Gastroesophageal sphincter (tissue), 3 donors: ENCODE measurements around the gene STXBP1.

Source experiments
- CTCF ChIP-seq, 4 experiments: fragments of 200-600 bp in 2 of 4; fragments of 450-650 bp in 2 of 4; sonication (generic) in 1 of 4; IDR thresholded peaks; one replicate each; pipeline ENCODE4 v1.5.1; 2017 to 2019; ENCODE audit warnings: antibody characterized with exemption in 4 of 4, mild to moderate bottlenecking in 2 of 4, moderate library complexity in 2 of 4
- EP300 ChIP-seq: sonication (generic); formaldehyde crosslinking; IDR thresholded peaks from one replicate; pipeline ENCODE4 v1.6.1; 2017; ENCODE audit warnings: antibody characterized with exemption, mild to moderate bottlenecking
- POLR2AphosphoS5 ChIP-seq: sonication (generic); formaldehyde crosslinking; IDR thresholded peaks from one replicate; pipeline ENCODE4 v1.6.1; 2017; ENCODE audit warnings: antibody characterized with exemption

GRCh38 chr9:127673234-127673633, 61.2 kb downstream of the STXBP1 start:
- TF ChIP-seq CTCF (IDR thresholded peaks at IDR 0.05) (no peak), EP300 (no peak), POLR2AphosphoS5 (no peak)
